Upper lobe of left lung (tissue), 4 donors: ENCODE data around the gene PSMG3.

Experiments used
- CTCF ChIP-seq, 6 experiments: fragments of 450-650 bp in 4 of 6; fragments of 200-600 bp in 2 of 6; sonication (generic) in 2 of 6; IDR thresholded peaks; one replicate each; pipeline ENCODE4 v1.5.1; 2016 to 2019; ENCODE audit warnings: antibody characterized with exemption in 6 of 6
- EP300 ChIP-seq, 4 donors: sonication (generic); formaldehyde crosslinking; IDR thresholded peaks; one replicate each; pipeline ENCODE4 v1.5.1; 2017; ENCODE audit warnings: antibody characterized with exemption in 4 of 4, control low read depth in 2 of 4
- POLR2AphosphoS5 ChIP-seq, 2 donors: sonication (generic); formaldehyde crosslinking; IDR thresholded peaks; one replicate each; pipeline ENCODE4 v1.5.1; 2017; ENCODE audit warnings: antibody characterized with exemption in 2 of 2

- no peak for TF ChIP-seq CTCF (IDR thresholded peaks at IDR 0.05)
- no peak for TF ChIP-seq EP300 (IDR thresholded peaks at IDR 0.05)
- TF ChIP-seq POLR2AphosphoS5 (IDR thresholded peaks at IDR 0.05): no peak
These were observed 20.4 kb downstream of the PSMG3 start for GRCh38 chr7:1549357-1550004.
